Upper lobe of left lung (tissue), 6 donors: ENCODE measurements around the gene VAPA. TPM values are rescaled to one million over a fixed set of nuclear protein-coding genes. Genes with fewer than 3 reads are reported as not detected.

ENCODE experiments used
- ATAC-seq, 2 donors: fragments of 200-7000 bp; cut with Tn5 transposase; one replicate each; pipeline ENCODE4 v1.9.1; 2022; ENCODE audit warnings: mild to moderate bottlenecking in 2 of 2, moderate library complexity in 2 of 2; ENCODE audit not compliant: low FRiP score in 2 of 2
- DNase-seq, 2 donors: peaks; one replicate each; pipeline ENCODE4 v3.0.0-alpha.2; 2019 to 2020
- H3K27ac ChIP-seq, 4 donors: fragments of 200-600 bp; sonication (generic); one replicate each; pipeline ENCODE4 v1.5.1; 2016 to 2019
- H3K27me3 ChIP-seq, 4 donors: fragments of 200-600 bp; sonication (generic); one replicate each; pipeline ENCODE4 v1.5.1; 2017 to 2019
- H3K36me3 ChIP-seq, 4 donors: fragments of 200-600 bp; sonication (generic); one replicate each; pipeline ENCODE4 v1.5.1; 2016 to 2019
- H3K4me1 ChIP-seq, 4 donors: fragments of 200-600 bp; sonication (generic); one replicate each; pipeline ENCODE4 v1.5.1; 2018 to 2019
- H3K4me3 ChIP-seq, 4 donors: fragments of 200-600 bp; sonication (generic); one replicate each; pipeline ENCODE4 v1.5.1; 2017 to 2019; ENCODE audit warnings: mild to moderate bottlenecking in 2 of 4, moderate library complexity in 1 of 4
- H3K9me3 ChIP-seq, 4 donors: fragments of 200-600 bp; sonication (generic); one replicate each; pipeline ENCODE4 v1.5.1; 2018 to 2019
- EP300 ChIP-seq, 4 donors: sonication (generic); formaldehyde crosslinking; IDR thresholded peaks; one replicate each; pipeline ENCODE4 v1.5.1; 2017; ENCODE audit warnings: antibody characterized with exemption in 4 of 4, control low read depth in 2 of 4
- POLR2A ChIP-seq, 4 donors: fragments of 450-650 bp; IDR thresholded peaks; one replicate each; pipeline ENCODE4 v1.5.1; 2016 to 2017; ENCODE audit warnings: antibody characterized with exemption in 4 of 4, mild to moderate bottlenecking in 2 of 4
- POLR2AphosphoS5 ChIP-seq, 2 donors: sonication (generic); formaldehyde crosslinking; IDR thresholded peaks; one replicate each; pipeline ENCODE4 v1.5.1; 2017; ENCODE audit warnings: antibody characterized with exemption in 2 of 2
- WGBS, 2 donors: methylation state at CpG; one replicate each; pipeline ENCODE4 v1.1.5; 2017 to 2018; 5-methylcytosine and 5-hydroxymethylcytosine counted together
- total RNA-seq, 6 donors: library from RNA; depleted of rRNA in 4 of 6; stranded (reverse); fragments of >200 nt in 4 of 6; gene quantifications; one replicate each; pipeline versions ENCODE4 v1.1.0 to v1.2.1, GENCODE V29; 2016 to 2021
- TF ChIP-seq, protein P1 (sequence below), 6 experiments: fragments of 450-650 bp in 4 of 6; fragments of 200-600 bp in 2 of 6; sonication (generic) in 2 of 6; IDR thresholded peaks; one replicate each; pipeline ENCODE4 v1.5.1; 2016 to 2019; ENCODE audit warnings: antibody characterized with exemption in 6 of 6
- donor health status: DM: no; HTN: no; CAD: no; lungs with moderate emphysema.
- donor health status: DM: no; HTN: yes; CAD: no; lungs with severe emphysema.

The VAPA gene
- total RNA-seq, 6 donors from 2014 or later, result 233 to 566 (median 285) TPM

DNA sequence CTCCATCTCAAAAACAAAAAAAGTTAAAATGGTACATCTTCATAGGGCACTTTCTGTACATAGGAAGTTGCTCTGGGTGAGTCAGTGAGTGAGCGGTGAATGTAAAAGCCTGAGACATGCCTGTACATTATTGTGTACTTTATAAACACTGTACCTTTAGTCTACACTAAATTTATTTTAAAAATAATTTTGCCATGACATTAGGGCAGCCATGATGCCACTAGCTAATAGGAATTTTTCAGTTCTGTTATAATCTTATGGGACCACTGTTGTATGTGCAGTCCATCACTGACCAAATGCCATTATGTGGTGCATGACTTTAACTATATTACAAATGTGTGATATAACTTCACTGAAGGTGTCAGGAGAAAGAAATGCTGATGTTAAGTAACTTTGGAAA lies 39.1 kb upstream of the VAPA start:
- 100% methylated on average over 1 of the region's 1 CpG for WGBS, 2 donors

DNA sequence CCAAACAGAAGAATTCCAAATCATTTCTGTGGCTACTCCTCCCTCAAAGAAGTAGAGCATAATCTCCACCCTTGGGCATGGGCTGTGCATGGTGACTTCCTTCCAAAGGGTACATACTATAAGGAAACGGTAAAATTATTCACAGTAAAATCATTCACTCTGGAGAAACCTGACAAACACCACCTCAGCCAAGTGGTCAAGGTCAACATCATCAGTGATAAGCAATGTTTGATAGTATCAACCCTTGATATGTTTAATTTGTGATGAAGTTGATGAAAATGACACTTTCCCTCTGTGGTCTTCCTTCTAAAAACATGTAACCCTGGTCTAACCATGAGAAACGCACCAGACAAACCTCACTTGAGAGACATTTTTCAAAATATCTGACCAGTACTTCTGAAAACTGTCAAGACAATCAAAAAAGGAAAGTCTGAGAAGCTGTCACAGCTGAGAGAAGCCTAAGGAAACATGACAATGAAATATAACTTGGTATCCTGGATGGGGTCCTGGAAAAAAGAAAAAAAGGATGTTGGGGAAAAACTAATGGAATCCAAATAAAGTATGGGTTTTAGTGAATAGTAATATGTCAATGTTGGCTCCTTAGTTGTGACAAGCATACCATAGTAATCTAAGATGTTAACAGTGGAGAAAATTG lies 37.5 kb upstream of the VAPA start:
- H3K4me1 ChIP-seq, result peaks cover 0 to 10% (median 5%) of the 10 kb centered on the region in 4 donors
- H3K4me3 ChIP-seq, result no peak overlapping the region
- no peaks in the 10 kb centered on the region for H3K9me3 ChIP-seq
- ATAC-seq (no peak), DNase-seq (no peak)
- H3K27me3 ChIP-seq, result no peaks in the 10 kb centered on the region
- H3K27ac ChIP-seq, result peak overlapping the region; percentile 50 to 76 (median 70)
- TF ChIP-seq EP300 (IDR thresholded peaks at IDR 0.05) (no peak), POLR2AphosphoS5 (IDR thresholded peaks at IDR 0.05) (no peak), POLR2A (IDR thresholded peaks at IDR 0.05) (no peak)
- TF ChIP-seq, protein P1, sequence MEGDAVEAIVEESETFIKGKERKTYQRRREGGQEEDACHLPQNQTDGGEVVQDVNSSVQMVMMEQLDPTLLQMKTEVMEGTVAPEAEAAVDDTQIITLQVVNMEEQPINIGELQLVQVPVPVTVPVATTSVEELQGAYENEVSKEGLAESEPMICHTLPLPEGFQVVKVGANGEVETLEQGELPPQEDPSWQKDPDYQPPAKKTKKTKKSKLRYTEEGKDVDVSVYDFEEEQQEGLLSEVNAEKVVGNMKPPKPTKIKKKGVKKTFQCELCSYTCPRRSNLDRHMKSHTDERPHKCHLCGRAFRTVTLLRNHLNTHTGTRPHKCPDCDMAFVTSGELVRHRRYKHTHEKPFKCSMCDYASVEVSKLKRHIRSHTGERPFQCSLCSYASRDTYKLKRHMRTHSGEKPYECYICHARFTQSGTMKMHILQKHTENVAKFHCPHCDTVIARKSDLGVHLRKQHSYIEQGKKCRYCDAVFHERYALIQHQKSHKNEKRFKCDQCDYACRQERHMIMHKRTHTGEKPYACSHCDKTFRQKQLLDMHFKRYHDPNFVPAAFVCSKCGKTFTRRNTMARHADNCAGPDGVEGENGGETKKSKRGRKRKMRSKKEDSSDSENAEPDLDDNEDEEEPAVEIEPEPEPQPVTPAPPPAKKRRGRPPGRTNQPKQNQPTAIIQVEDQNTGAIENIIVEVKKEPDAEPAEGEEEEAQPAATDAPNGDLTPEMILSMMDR (IDR thresholded peaks at IDR 0.05), result no peak
- no peaks in the 10 kb centered on the region for H3K36me3 ChIP-seq
- 63 to 85% methylated on average over 2 of the region's 2 CpGs for WGBS, 2 donors

More for the DNA sequence above, 39.1 kb upstream of the VAPA start:
- H3K36me3 ChIP-seq, result no peaks in the 10 kb centered on the region
- H3K27ac ChIP-seq, result no peak overlapping the region
- H3K27me3 ChIP-seq, result no peaks in the 10 kb centered on the region
- no peaks in the 10 kb centered on the region for H3K9me3 ChIP-seq
- ATAC-seq (no peak), DNase-seq (no peak)
- TF ChIP-seq, protein P1 (IDR thresholded peaks at IDR 0.05), result no peak
- no peak for TF ChIP-seq POLR2AphosphoS5 (IDR thresholded peaks at IDR 0.05)
- no peak for TF ChIP-seq POLR2A (IDR thresholded peaks at IDR 0.05)
- TF ChIP-seq EP300 (IDR thresholded peaks at IDR 0.05), result no peak
- H3K4me1 ChIP-seq, result peaks cover 7 to 15% (median 9%) of the 10 kb centered on the region in 4 donors
- H3K4me3 ChIP-seq, result no peak overlapping the region

DNA sequence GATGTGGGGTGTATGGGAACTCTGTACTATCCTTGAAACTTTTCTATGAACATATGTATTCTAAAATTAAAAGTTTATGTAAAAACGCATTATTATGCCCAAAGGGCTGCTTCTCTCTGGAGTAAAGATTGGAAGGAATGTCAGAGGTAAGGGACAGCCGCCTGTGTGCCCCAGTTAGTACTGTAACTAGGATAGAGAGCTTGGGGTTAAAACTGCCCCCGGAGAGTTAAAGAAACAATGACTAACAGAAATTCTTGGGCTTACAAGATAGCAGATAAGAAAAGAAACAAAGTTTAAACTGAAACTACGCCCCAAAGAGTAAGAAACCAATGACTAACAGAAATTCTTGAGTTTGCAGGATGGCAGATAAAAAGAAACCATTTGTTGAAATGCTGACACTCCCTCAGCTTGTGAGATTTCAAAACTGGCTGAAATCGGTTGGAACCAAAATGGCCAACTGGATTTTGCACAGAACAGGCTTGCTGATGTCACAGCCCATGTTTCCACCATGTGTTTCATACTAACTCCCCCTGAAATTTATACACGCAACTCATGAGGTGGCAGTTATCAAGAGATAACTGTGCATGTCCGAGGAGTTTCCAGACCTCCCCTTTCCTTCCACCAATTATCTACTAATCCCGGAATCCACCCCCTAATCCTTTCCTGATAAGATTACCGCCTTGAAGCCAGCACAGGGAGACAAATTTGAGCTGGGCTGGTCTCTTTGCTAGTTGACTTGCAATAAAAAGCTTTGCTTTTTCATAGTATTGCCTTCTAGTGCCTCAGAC lies 36.8 kb upstream of the VAPA start:
- WGBS, 2 donors, result 45 to 51% methylated on average over 9 of the region's 9 CpGs
- Histone ChIP-seq H3K27me3 (no peaks in the 10 kb centered on the region), H3K9me3 (no peaks in the 10 kb centered on the region), H3K4me3 (peak overlapping the region in 1 of 4 donors; percentile 10), H3K27ac (peak overlapping the region; percentile 50 to 76 (median 70)), H3K4me1 (peaks cover 0 to 10% (median 5%) of the 10 kb centered on the region in 4 donors), H3K36me3 (no peaks in the 10 kb centered on the region)
- ATAC-seq, result peak; percentile 77 to 85
- peak in 1 of 4 donors; percentile 16 for TF ChIP-seq POLR2A (IDR thresholded peaks at IDR 0.05)
- TF ChIP-seq POLR2AphosphoS5 (IDR thresholded peaks at IDR 0.05), result peak; percentile 41 to 60
- peak in 1 of 4 donors; percentile 24 for TF ChIP-seq EP300 (IDR thresholded peaks at IDR 0.05)
- TF ChIP-seq, protein P1 (IDR thresholded peaks at IDR 0.05), result no peak
- no peak for DNase-seq

DNA sequence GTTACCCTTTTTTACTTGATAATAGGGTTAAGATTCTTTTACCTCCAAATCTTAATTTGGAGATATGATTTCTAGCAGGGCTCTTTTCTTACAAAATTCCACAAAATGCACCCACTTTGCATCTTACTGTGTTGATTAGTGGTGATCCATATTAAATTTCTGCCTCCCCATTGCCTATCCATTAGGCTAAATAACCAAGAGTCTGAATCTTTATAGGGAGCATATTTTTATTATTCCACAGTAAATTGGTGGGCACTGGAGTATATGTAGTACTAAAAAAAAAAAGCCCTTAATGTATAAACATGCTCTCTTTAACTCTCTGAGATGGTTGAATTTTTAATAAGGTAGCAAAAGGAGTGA lies 36.2 kb upstream of the VAPA start:
- H3K27me3 ChIP-seq, result no peaks in the 10 kb centered on the region
- TF ChIP-seq, protein P1 (IDR thresholded peaks at IDR 0.05), result no peak
- TF ChIP-seq POLR2A (IDR thresholded peaks at IDR 0.05), result no peak
- TF ChIP-seq EP300 (IDR thresholded peaks at IDR 0.05), result no peak
- TF ChIP-seq POLR2AphosphoS5 (IDR thresholded peaks at IDR 0.05), result no peak
- DNase-seq (no peak), ATAC-seq (no peak)
- H3K4me1 ChIP-seq, result peaks cover 0 to 10% (median 5%) of the 10 kb centered on the region in 4 donors
- peak overlapping the region; percentile 23 to 76 (median 60) for H3K27ac ChIP-seq
- no peak overlapping the region for H3K4me3 ChIP-seq
- no peaks in the 10 kb centered on the region for H3K36me3 ChIP-seq
- no peaks in the 10 kb centered on the region for H3K9me3 ChIP-seq
